Panc1 (cell line): ENCODE measurements around the gene PDZD8. TPM values are rescaled to one million over a fixed set of nuclear protein-coding genes. Genes with fewer than 3 reads are reported as not detected.

Source experiments
- ATAC-seq: fragments of 200-7000 bp; cut with Tn5 transposase; 2 replicates; pipeline ENCODE4 v1.9.1; 2020; ENCODE audit warnings: mild to moderate bottlenecking, moderate library complexity
- BruUV-seq: library from RNA; stranded (reverse); fragments of 400-500 nt; replicated peaks from 2 replicates; lab custom pipeline; 2021; lab: Mats Ljungman, UMichigan
- CTCF ChIA-PET: fragments of 300-600 bp; sonication (Branson Sonifier 250); formaldehyde crosslinking; loops from one replicate; lab custom pipeline; 2022; ENCODE audit warnings: antibody characterized with exemption; lab: Charles Lee
- POLR2A ChIA-PET: fragments of 300-600 bp; sonication (Branson Sonifier 250); formaldehyde crosslinking; loops from one replicate; lab custom pipeline; 2022; ENCODE audit warnings: antibody characterized with exemption; lab: Charles Lee
- DNase-seq: peaks from one replicate; pipeline ENCODE4 v3.0.0-alpha.2; 2010; ENCODE audit warnings: low read depth, low spot score
- H3K27ac ChIP-seq: 2 replicates; pipeline ENCODE4 v1.5.1; 2011; ENCODE audit warnings: mild to moderate bottlenecking, low read length, inconsistent platforms
- H3K27me3 ChIP-seq: fragments of 200-500 bp; sonication (Bioruptor generic); 2 replicates; pipeline ENCODE4 v1.6.0; 2014; ENCODE audit warnings: low read length, inconsistent platforms; ENCODE audit not compliant: control insufficient read depth, insufficient read depth
- H3K36me3 ChIP-seq: fragments of 200-500 bp; sonication (Bioruptor generic); 2 replicates; pipeline ENCODE4 v1.5.1; 2014; ENCODE audit warnings: inconsistent platforms, mild to moderate bottlenecking, low read length, moderate library complexity; ENCODE audit not compliant: control insufficient read depth, insufficient read depth
- H3K4me1 ChIP-seq: 2 replicates; pipeline ENCODE4 v1.5.1; 2011; ENCODE audit warnings: inconsistent platforms, mild to moderate bottlenecking, low read length, moderate library complexity; ENCODE audit not compliant: control insufficient read depth, insufficient read depth
- H3K4me3 ChIP-seq, 2 experiments: 2 replicates each; pipeline ENCODE4 v1.5.1; 2011 to 2012; ENCODE audit warnings: low read depth in 2 of 2, low read length in 2 of 2, mild to moderate bottlenecking in 2 of 2, inconsistent platforms in 1 of 2, moderate library complexity in 1 of 2
- H3K9me3 ChIP-seq: fragments of 200-500 bp; sonication (Bioruptor generic); 2 replicates; pipeline ENCODE4 v1.5.1; 2014; ENCODE audit warnings: low read depth, mild to moderate bottlenecking, inconsistent platforms, low read length, moderate library complexity; ENCODE audit not compliant: control insufficient read depth, insufficient read depth
- POLR2AphosphoS5 ChIP-seq: IDR thresholded peaks from 2 replicates; pipeline ENCODE4 v1.6.1; 2012; ENCODE audit warnings: mild to moderate bottlenecking, low read depth, low read length, moderate library complexity
- SIN3A ChIP-seq: IDR thresholded peaks from 2 replicates; pipeline ENCODE4 v1.6.1; 2012; ENCODE audit warnings: low read depth, mild to moderate bottlenecking, low read length, moderate library complexity, borderline replicate concordance; ENCODE audit not compliant: insufficient read depth
- TCF7L2 ChIP-seq: IDR thresholded peaks from 2 replicates; pipeline ENCODE4 v1.6.1; 2011; ENCODE audit warnings: mild to moderate bottlenecking, low read depth, low read length, inconsistent platforms
- in situ Hi-C: cut with HindIII; loops from 2 replicates; pipeline ENCODE4 v1.10.0; 2016; ENCODE audit warnings: low sequenced_read_pairs, low pct_unique_long_range_greater_than_20kb
- intact Hi-C: fragments of 100-400 bp; cut with micrococcal nuclease; formaldehyde crosslinking; loops from one replicate; pipeline ENCODE4 v1.10.0; 2022; ENCODE audit not compliant: unreplicated experiment
- total RNA-seq: library from RNA; stranded (reverse); gene quantifications from one replicate; pipeline ENCODE4 v1.2.1, GENCODE V29; 2021; ENCODE audit not compliant: unreplicated experiment
- TF ChIP-seq, protein P1 (sequence below): fragments of 450-650 bp; IDR thresholded peaks from 2 replicates; pipeline ENCODE4 v1.5.1; 2017; ENCODE audit warnings: mild to moderate bottlenecking
- TF ChIP-seq, protein P2 (sequence below), 2 experiments: IDR thresholded peaks; 2 replicates each; pipeline ENCODE4 v1.6.1; 2011 to 2012; ENCODE audit warnings: low read depth in 2 of 2, control low read depth in 1 of 2, low read length in 1 of 2, mild to moderate bottlenecking in 1 of 2, moderate library complexity in 1 of 2; ENCODE audit not compliant: insufficient read depth in 1 of 2

Gene PDZD8
- total RNA-seq, 1 experiment from 2014 or later = 44.7 TPM

GRCh38 chr10:117351558-117351957 lies 23.7 kb downstream of the PDZD8 start:
- Histone ChIP-seq H3K27me3 (no peaks in the 10 kb centered on the region), H3K36me3 (no peaks in the 10 kb centered on the region), H3K4me3 (no peak overlapping the region), H3K9me3 (no peaks in the 10 kb centered on the region), H3K27ac (no peak overlapping the region), H3K4me1 (no peaks in the 10 kb centered on the region)
- TF ChIP-seq TCF7L2 (no peak), SIN3A (no peak), POLR2AphosphoS5 (no peak)
- TF ChIP-seq, protein P1, sequence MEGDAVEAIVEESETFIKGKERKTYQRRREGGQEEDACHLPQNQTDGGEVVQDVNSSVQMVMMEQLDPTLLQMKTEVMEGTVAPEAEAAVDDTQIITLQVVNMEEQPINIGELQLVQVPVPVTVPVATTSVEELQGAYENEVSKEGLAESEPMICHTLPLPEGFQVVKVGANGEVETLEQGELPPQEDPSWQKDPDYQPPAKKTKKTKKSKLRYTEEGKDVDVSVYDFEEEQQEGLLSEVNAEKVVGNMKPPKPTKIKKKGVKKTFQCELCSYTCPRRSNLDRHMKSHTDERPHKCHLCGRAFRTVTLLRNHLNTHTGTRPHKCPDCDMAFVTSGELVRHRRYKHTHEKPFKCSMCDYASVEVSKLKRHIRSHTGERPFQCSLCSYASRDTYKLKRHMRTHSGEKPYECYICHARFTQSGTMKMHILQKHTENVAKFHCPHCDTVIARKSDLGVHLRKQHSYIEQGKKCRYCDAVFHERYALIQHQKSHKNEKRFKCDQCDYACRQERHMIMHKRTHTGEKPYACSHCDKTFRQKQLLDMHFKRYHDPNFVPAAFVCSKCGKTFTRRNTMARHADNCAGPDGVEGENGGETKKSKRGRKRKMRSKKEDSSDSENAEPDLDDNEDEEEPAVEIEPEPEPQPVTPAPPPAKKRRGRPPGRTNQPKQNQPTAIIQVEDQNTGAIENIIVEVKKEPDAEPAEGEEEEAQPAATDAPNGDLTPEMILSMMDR = no peak
- TF ChIP-seq, protein P2, sequence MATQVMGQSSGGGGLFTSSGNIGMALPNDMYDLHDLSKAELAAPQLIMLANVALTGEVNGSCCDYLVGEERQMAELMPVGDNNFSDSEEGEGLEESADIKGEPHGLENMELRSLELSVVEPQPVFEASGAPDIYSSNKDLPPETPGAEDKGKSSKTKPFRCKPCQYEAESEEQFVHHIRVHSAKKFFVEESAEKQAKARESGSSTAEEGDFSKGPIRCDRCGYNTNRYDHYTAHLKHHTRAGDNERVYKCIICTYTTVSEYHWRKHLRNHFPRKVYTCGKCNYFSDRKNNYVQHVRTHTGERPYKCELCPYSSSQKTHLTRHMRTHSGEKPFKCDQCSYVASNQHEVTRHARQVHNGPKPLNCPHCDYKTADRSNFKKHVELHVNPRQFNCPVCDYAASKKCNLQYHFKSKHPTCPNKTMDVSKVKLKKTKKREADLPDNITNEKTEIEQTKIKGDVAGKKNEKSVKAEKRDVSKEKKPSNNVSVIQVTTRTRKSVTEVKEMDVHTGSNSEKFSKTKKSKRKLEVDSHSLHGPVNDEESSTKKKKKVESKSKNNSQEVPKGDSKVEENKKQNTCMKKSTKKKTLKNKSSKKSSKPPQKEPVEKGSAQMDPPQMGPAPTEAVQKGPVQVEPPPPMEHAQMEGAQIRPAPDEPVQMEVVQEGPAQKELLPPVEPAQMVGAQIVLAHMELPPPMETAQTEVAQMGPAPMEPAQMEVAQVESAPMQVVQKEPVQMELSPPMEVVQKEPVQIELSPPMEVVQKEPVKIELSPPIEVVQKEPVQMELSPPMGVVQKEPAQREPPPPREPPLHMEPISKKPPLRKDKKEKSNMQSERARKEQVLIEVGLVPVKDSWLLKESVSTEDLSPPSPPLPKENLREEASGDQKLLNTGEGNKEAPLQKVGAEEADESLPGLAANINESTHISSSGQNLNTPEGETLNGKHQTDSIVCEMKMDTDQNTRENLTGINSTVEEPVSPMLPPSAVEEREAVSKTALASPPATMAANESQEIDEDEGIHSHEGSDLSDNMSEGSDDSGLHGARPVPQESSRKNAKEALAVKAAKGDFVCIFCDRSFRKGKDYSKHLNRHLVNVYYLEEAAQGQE (IDR thresholded peaks at IDR 0.05; ENCODE audit: insufficient read depth in 1 of 2, low read depth in 2 of 2, low read length in 1 of 2) = no peak
- POLR2A ChIA-PET = no interaction called here
- DNase-seq (no peak), ATAC-seq (no peak)
- in situ Hi-C loops = no loop called here
- intact Hi-C loops = no loop called here
- CTCF ChIA-PET = no interaction called here
- no TSS peak for BruUV-seq

DNA sequence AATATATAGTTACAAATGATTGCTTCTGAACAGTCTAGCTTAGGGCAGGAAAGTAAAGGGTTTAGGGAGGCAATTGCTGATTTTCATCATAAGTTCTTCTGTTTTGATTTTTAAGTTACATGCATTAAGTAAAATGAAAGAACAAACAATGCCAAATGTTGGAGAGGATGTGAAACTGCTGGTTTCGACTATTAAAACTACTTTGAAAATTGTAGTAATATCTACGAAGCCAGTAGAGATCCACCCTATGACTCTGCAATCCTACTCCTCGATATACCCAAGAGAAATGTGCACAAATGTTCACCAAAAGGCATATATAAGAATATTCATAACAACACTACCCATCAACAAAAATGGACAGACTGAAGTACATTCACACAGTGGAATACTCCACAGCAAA lies 24.3 kb downstream of the PDZD8 start:
- Histone ChIP-seq H3K36me3 (no peaks in the 10 kb centered on the region), H3K4me1 (no peaks in the 10 kb centered on the region), H3K27me3 (no peaks in the 10 kb centered on the region), H3K9me3 (no peaks in the 10 kb centered on the region), H3K27ac (no peak overlapping the region), H3K4me3 (no peak overlapping the region)
- BruUV-seq = no TSS peak
- ATAC-seq = no peak
- intact Hi-C loops = no loop called here
- CTCF ChIA-PET = no interaction called here
- POLR2A ChIA-PET = no interaction called here
- DNase-seq = no peak
- in situ Hi-C loops = no loop called here
- TF ChIP-seq, protein P1 = no peak
- TF ChIP-seq TCF7L2 (no peak), SIN3A (no peak), POLR2AphosphoS5 (no peak)
- TF ChIP-seq, protein P2 (IDR thresholded peaks at IDR 0.05; ENCODE audit: insufficient read depth in 1 of 2, low read depth in 2 of 2, low read length in 1 of 2) = no peak
